Measurements from ENCODE around the gene TM9SF2.

TM9SF2 gene

DNA sequence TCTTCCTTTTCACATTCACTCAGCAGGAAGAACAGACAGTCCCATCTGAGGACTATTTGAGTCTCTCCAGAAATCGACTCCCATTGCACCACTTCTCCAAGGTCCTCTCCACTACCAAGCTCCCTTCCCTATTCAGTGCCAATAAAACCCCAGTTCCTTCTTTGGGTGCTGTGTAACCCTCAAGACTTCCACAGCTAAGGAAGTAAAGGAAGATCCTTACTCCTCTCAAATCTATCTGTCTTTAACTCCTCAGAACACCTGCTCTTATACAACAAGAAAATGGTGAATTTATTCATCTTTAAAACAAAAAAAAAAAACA, 29.2 kb upstream of the TM9SF2 start:
- ChIA-PET POLR2A (ENCODE audit: low non-redundant PET) (no interaction called here), CTCF (interaction anchor here (0.6 to 0.7 kb wide), 2 partner anchors 9 to 107 kb away, joined by 3 read pairs; no protein-coding TSS in a partner anchor)
- no peak for DNase-seq (ENCODE audit: low spot score)
- TF ChIP-seq, protein P1, sequence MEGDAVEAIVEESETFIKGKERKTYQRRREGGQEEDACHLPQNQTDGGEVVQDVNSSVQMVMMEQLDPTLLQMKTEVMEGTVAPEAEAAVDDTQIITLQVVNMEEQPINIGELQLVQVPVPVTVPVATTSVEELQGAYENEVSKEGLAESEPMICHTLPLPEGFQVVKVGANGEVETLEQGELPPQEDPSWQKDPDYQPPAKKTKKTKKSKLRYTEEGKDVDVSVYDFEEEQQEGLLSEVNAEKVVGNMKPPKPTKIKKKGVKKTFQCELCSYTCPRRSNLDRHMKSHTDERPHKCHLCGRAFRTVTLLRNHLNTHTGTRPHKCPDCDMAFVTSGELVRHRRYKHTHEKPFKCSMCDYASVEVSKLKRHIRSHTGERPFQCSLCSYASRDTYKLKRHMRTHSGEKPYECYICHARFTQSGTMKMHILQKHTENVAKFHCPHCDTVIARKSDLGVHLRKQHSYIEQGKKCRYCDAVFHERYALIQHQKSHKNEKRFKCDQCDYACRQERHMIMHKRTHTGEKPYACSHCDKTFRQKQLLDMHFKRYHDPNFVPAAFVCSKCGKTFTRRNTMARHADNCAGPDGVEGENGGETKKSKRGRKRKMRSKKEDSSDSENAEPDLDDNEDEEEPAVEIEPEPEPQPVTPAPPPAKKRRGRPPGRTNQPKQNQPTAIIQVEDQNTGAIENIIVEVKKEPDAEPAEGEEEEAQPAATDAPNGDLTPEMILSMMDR (conservative IDR thresholded peaks at IDR 0.05; ENCODE audit: low read depth), result no peak
- no peak overlapping the region for H3K27ac ChIP-seq

DNA sequence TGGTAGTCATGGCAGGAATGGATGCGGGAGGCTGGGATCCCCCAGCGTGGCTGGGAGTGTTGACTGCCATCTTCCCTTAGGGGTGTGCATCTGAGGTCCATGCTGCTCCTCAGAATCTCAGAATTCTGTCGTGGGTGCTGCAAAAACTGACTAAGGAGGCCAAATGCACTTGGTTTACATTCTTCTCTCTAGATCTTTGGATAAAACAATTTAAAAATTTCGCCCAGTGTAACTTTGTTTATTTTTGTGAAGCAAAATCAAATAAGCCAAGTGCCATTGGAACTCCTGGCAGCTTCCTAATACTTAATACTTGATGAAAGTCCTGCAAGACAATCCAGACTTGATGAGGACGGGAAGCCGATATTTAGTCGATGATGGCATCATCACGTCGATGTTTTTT, 27.8 kb upstream of the TM9SF2 start:
- TF ChIP-seq, protein P1 (conservative IDR thresholded peaks at IDR 0.05; ENCODE audit: low read depth), result no peak
- no peak overlapping the region for H3K27ac ChIP-seq
- DNase-seq (ENCODE audit: low spot score), result no peak
- ChIA-PET CTCF (no interaction called here), POLR2A (ENCODE audit: low non-redundant PET) (no interaction called here)

DNA sequence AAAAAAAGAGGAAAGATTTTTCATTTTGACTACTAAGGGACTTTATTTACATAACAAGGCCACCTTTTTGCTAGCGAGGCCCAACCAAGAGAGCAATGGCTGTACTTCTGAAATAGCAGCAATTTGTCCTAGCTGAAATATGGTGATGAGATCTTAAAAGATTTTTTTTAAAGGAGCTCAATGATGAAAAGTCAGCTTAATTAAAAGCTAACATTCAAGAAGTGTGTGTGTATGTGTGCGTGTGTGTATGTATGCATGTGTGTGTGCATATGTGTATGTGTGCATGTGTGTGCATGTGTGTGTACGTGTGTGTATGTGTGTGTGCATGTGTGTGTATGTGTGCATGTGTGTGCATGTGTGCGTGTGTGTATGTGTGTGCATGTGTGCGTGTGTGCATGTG, 24.6 kb upstream of the TM9SF2 start:
- no peak overlapping the region for H3K27ac ChIP-seq
- TF ChIP-seq, protein P1 (conservative IDR thresholded peaks at IDR 0.05; ENCODE audit: low read depth), result no peak
- POLR2A ChIA-PET (ENCODE audit: low non-redundant PET), result no interaction called here
- CTCF ChIA-PET, result interaction anchor here (0.7 kb wide), 1 partner anchor 208 kb away, joined by 3 read pairs; no protein-coding TSS in a partner anchor
- no peak for DNase-seq (ENCODE audit: low spot score)

DNA sequence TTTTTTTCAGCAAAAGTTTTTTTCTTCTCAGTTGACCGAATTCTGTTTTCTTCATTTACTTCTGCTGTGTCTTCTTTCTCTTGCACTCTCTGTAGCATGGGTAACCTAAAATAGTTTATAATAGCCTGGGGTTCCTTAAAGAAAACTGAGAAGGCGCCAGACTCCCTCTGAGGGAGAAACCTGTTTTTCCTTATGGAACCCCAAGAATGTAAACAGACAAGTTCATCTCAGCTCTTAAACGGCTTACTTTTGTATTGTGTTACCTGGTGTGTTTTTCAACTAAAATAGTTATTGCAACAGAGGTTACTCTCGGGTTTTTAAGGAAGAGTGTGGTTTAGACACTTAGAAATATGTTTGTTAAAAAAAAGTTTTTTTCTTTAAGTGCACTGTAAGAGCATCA, 23.8 kb upstream of the TM9SF2 start:
- no peak overlapping the region for H3K27ac ChIP-seq
- ChIA-PET CTCF (no interaction called here), POLR2A (ENCODE audit: low non-redundant PET) (no interaction called here)
- DNase-seq (ENCODE audit: low spot score), result no peak
- TF ChIP-seq, protein P1 (conservative IDR thresholded peaks at IDR 0.05; ENCODE audit: low read depth), result no peak

DNA sequence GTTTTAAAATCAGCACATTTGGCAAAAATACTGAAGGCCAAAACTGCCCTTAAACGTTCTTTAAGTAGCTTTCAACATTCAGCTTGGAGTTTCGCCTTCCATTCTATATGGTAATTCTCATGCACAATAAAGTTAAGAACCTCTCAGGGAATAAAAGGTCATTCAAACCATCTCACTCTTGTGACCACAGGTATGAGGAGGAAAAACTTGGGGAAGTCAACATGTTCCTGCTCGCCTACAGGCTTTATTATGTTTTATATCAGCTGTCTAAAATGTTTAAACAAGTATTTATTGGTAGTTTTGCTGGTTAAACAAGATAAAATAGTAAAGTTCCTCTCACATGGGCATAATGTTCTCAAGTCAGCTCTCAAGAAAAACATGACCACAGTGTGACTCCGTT, 19.9 kb upstream of the TM9SF2 start:
- H3K27ac ChIP-seq, result no peak overlapping the region
- ChIA-PET POLR2A (ENCODE audit: low non-redundant PET) (no interaction called here), CTCF (interaction anchor here (0.6 kb wide), 1 partner anchor 44 kb away, joined by 3 read pairs; no protein-coding TSS in a partner anchor)
- TF ChIP-seq, protein P1 (conservative IDR thresholded peaks at IDR 0.05; ENCODE audit: low read depth), result no peak
- no peak for DNase-seq (ENCODE audit: low spot score)

DNA sequence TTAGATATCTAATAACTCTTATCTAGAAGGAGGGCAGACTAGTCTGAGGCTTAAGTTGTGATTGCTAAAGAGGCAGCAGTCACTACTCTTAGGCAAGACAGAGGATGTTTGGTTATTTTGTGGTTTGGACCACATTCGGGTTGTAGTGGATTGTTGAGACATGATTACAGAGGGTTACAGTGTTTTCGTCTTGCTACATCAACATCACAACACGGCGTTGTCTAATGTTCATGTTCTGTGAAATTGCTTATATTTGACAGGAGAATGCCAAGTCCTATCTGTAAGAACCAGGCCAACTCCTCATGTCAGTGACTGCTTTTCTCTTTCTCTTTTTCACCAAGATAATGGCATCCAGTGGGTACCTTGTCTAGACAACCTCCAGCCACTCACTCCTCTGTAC, 16.8 kb upstream of the TM9SF2 start:
- POLR2A ChIA-PET (ENCODE audit: low non-redundant PET), result no interaction called here
- CTCF ChIA-PET, result interaction anchor here (0.7 kb wide), 1 partner anchor 79 kb away, joined by 3 read pairs; no protein-coding TSS in a partner anchor
- DNase-seq (ENCODE audit: low spot score), result no peak
- H3K27ac ChIP-seq, result no peak overlapping the region
- TF ChIP-seq, protein P1 (conservative IDR thresholded peaks at IDR 0.05; ENCODE audit: low read depth), result no peak

- ChIA-PET POLR2A (ENCODE audit: low non-redundant PET) (no interaction called here), CTCF (no interaction called here)
- TF ChIP-seq, protein P1 (conservative IDR thresholded peaks at IDR 0.05; ENCODE audit: low read depth), result no peak
- H3K27ac ChIP-seq, result no peak overlapping the region
- no peak for DNase-seq (ENCODE audit: low spot score)
Observed at GRCh38 chr13:99486996-99487395, 14.3 kb upstream of the TM9SF2 start.

All from RWPE1 (cell line).